RWPE1 (cell line): Measurements from ENCODE around the gene ITIH3.

Experiments used
- CTCF ChIA-PET: fragments of 350-600 bp; sonication (Branson Sonifier 250); formaldehyde crosslinking; extraction: SDS; loops from one replicate; lab custom pipeline; 2021; lab: Yijun Ruan, JAX
- POLR2A ChIA-PET: fragments of 400-600 bp; formaldehyde crosslinking; extraction: SDS; loops from one replicate; lab custom pipeline; 2020; ENCODE audit warnings: antibody characterized with exemption; ENCODE audit not compliant: low non-redundant PET; lab: Yijun Ruan, JAX
- DNase-seq: peaks from one replicate; pipeline ENCODE4 v3.0.0; 2012; ENCODE audit warnings: low spot score
- H3K27ac ChIP-seq: fragments of 450-650 bp; 2 replicates; pipeline ENCODE4 v1.5.1; 2017
- CTCF ChIP-seq: fragments of 450-650 bp; conservative IDR thresholded peaks from 2 replicates; pipeline ENCODE4 v1.5.1; 2017; ENCODE audit warnings: low read depth, mild to moderate bottlenecking

ITIH3 gene

GRCh38 chr3:52844290-52844975, 49.8 kb downstream of the ITIH3 start:
- TF ChIP-seq CTCF, result no peak
- POLR2A ChIA-PET, result no interaction called here
- CTCF ChIA-PET, result no interaction called here
- no peak for DNase-seq
- H3K27ac ChIP-seq, result no peak overlapping the region

- no peak for DNase-seq
- no peak overlapping the region for H3K27ac ChIP-seq
- CTCF ChIA-PET, result interaction anchor here (0.6 to 1.1 kb wide), 2 partner anchors 8 to 166 kb away, joined by 3 read pairs; no protein-coding TSS in a partner anchor
- no peak for TF ChIP-seq CTCF
- POLR2A ChIA-PET, result no interaction called here
These were observed 50.6 kb downstream of the ITIH3 start for GRCh38 chr3:52845157-52845556.

GRCh38 chr3:52845691-52846431, 51.3 kb downstream of the ITIH3 start:
- POLR2A ChIA-PET, result no interaction called here

GRCh38 chr3:52846432-52846965, 51.9 kb downstream of the ITIH3 start:
- H3K27ac ChIP-seq, result no peak overlapping the region
- ChIA-PET CTCF (interaction anchor here (0.6 to 1.1 kb wide), 3 partner anchors 9 to 228 kb away, joined by 3 read pairs; no protein-coding TSS in a partner anchor), POLR2A (no interaction called here)
- TF ChIP-seq CTCF, result no peak
- no peak for DNase-seq

More at GRCh38 chr3:52845691-52846431, 51.3 kb downstream of the ITIH3 start:
- peak; percentile 25; the same call in 1 of the 2 replicates for TF ChIP-seq CTCF
- DNase-seq, result no peak
- CTCF ChIA-PET, result interaction anchor here (0.6 to 1.1 kb wide), 4 partner anchors 9 to 228 kb away, joined by 3 read pairs; no protein-coding TSS in a partner anchor
- H3K27ac ChIP-seq, result no peak overlapping the region

- TF ChIP-seq CTCF, result no peak
- DNase-seq, result no peak
- CTCF ChIA-PET, result no interaction called here
- H3K27ac ChIP-seq, result no peak overlapping the region
- POLR2A ChIA-PET, result no interaction called here
These were observed 52.6 kb downstream of the ITIH3 start for GRCh38 chr3:52847241-52847640.

GRCh38 chr3:52847726-52848125, 53.1 kb downstream of the ITIH3 start:
- DNase-seq, result no peak
- ChIA-PET POLR2A (no interaction called here), CTCF (no interaction called here)
- no peak overlapping the region for H3K27ac ChIP-seq
- TF ChIP-seq CTCF, result no peak
